ENCODE results near the gene ABCC9.

- no peak for TF ChIP-seq CTCF (IDR thresholded peaks at IDR 0.05)
- TF ChIP-seq EP300 (IDR thresholded peaks at IDR 0.05) = no peak
- no peak for TF ChIP-seq POLR2A (IDR thresholded peaks at IDR 0.05)
- TF ChIP-seq POLR2AphosphoS5 (IDR thresholded peaks at IDR 0.05) = no peak
These were observed 63.8 kb downstream of the ABCC9 start for GRCh38 chr12:21877293-21877982.
